IMR-90 (cell line): ENCODE results near the gene ASTN2.

ENCODE experiments used
- CEBPB ChIP-seq: IDR thresholded peaks from 2 replicates; pipeline ENCODE4 v1.6.1; 2012; ENCODE audit warnings: low read depth, low read length, improper control_type of control experiment
- CTCF ChIP-seq: conservative IDR thresholded peaks from 2 replicates; pipeline ENCODE4 v1.5.1; 2012; ENCODE audit warnings: mild to moderate bottlenecking, low read depth, low read length, improper control_type of control experiment
- ELK1 ChIP-seq: fragments of 150-350 bp; IDR thresholded peaks from 2 replicates; pipeline ENCODE4 v1.6.1; 2016; ENCODE audit warnings: low read depth, mild to moderate bottlenecking, low read length, moderate library complexity, borderline replicate concordance
- MXI1 ChIP-seq: IDR thresholded peaks from 2 replicates; pipeline ENCODE4 v1.6.1; 2012; ENCODE audit warnings: low read depth, mild to moderate bottlenecking, low read length, moderate library complexity, borderline replicate concordance
- NFE2L2 ChIP-seq: fragments of 150-350 bp; IDR thresholded peaks from 2 replicates; pipeline ENCODE4 v1.6.1; 2016; ENCODE audit warnings: low read depth, mild to moderate bottlenecking, low read length
- POLR2A ChIP-seq: IDR thresholded peaks from 2 replicates; pipeline ENCODE4 v1.6.1; 2012; ENCODE audit warnings: mild to moderate bottlenecking, low read depth, low read length
- RAD21 ChIP-seq: IDR thresholded peaks from 2 replicates; pipeline ENCODE4 v1.6.1; 2012; ENCODE audit warnings: low read length, improper control_type of control experiment
- RCOR1 ChIP-seq: IDR thresholded peaks from 2 replicates; pipeline ENCODE4 v1.6.1; 2012; ENCODE audit warnings: mild to moderate bottlenecking, low read length, improper control_type of control experiment; ENCODE audit not compliant: insufficient replicate concordance
- RFX5 ChIP-seq: IDR thresholded peaks from 2 replicates; pipeline ENCODE4 v1.8.0; 2012; ENCODE audit warnings: low read depth, mild to moderate bottlenecking, low read length, moderate library complexity
- SMC3 ChIP-seq: fragments of 150-350 bp; IDR thresholded peaks from 2 replicates; pipeline ENCODE4 v1.6.1; 2016; ENCODE audit warnings: low read depth, mild to moderate bottlenecking, antibody characterized with exemption, low read length, moderate library complexity

GRCh38 chr9:116749176-116749575 lies 665.7 kb downstream of the ASTN2 start:
- TF ChIP-seq CTCF (no peak), RAD21 (no peak), POLR2A (no peak), ELK1 (no peak), CEBPB (no peak), NFE2L2 (no peak), RFX5 (no peak), SMC3 (no peak), RCOR1 (no peak), MXI1 (no peak)
